Gastrocnemius medialis (tissue), 4 donors: ENCODE data around the gene CAPZA2.

Experiments used
- POLR2A ChIP-seq, 2 donors: fragments of 450-650 bp; IDR thresholded peaks; one replicate each; pipeline ENCODE4 v1.6.1; 2017; ENCODE audit warnings: antibody characterized with exemption in 2 of 2, mild to moderate bottlenecking in 2 of 2, moderate library complexity in 2 of 2
- TF ChIP-seq, protein P1 (sequence below), 5 experiments: fragments of 450-650 bp in 3 of 5; fragments of 200-600 bp in 2 of 5; sonication (generic) in 2 of 5; IDR thresholded peaks in 4 of 5; conservative IDR thresholded peaks in 1 of 5; 1 replicate in 4 of 5; 2 replicates in 1 of 5; pipeline ENCODE4 v1.5.1; 2016 to 2019; ENCODE audit warnings: antibody characterized with exemption in 5 of 5, mild to moderate bottlenecking in 3 of 5, moderate library complexity in 3 of 5

DNA sequence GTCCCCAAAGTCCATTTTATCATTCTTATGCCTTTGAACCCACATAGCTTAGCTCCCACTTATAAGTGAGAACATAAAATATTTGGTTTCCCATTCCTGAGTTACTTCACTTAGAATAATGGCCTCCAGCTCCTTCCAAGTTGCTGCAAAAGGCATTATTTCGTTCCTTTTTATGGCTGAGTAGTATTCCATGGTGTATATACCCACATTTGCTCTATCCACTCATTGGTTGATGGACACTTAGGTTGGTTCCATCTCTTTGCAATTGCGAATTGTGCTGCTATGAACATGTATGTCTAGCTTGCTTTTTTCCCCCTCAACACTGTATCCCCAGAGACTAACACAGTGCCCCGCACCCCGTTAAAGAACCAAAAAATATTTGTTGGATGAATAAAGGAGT, 670 bp upstream of the CAPZA2 start:
- TF ChIP-seq, protein P1, sequence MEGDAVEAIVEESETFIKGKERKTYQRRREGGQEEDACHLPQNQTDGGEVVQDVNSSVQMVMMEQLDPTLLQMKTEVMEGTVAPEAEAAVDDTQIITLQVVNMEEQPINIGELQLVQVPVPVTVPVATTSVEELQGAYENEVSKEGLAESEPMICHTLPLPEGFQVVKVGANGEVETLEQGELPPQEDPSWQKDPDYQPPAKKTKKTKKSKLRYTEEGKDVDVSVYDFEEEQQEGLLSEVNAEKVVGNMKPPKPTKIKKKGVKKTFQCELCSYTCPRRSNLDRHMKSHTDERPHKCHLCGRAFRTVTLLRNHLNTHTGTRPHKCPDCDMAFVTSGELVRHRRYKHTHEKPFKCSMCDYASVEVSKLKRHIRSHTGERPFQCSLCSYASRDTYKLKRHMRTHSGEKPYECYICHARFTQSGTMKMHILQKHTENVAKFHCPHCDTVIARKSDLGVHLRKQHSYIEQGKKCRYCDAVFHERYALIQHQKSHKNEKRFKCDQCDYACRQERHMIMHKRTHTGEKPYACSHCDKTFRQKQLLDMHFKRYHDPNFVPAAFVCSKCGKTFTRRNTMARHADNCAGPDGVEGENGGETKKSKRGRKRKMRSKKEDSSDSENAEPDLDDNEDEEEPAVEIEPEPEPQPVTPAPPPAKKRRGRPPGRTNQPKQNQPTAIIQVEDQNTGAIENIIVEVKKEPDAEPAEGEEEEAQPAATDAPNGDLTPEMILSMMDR (IDR thresholded peaks at IDR 0.05 in 4 of 5, conservative IDR thresholded peaks at IDR 0.05 in 1 of 5): no peak
- no peak for TF ChIP-seq POLR2A (IDR thresholded peaks at IDR 0.05)
